HG03095 (cell line): ENCODE results near the gene ABCF2.

Experiments used
- ATAC-seq: cut with Tn5 transposase; IDR thresholded peaks from one replicate; pipeline ENCODE4 v1.9.1; 2021; ENCODE audit warnings: moderate library complexity; ENCODE audit not compliant: unreplicated experiment

ABCF2 gene

GRCh38 chr7:151252961-151253711, 26.1 kb upstream of the ABCF2 start:
- ATAC-seq: no peak

GRCh38 chr7:151252561-151252835, 25.5 kb upstream of the ABCF2 start:
- ATAC-seq: no peak

GRCh38 chr7:151251689-151252560, 24.9 kb upstream of the ABCF2 start:
- ATAC-seq: no peak

GRCh38 chr7:151251328-151251688, 24.3 kb upstream of the ABCF2 start:
- ATAC-seq: no peak

- ATAC-seq: no peak
These were observed 23.5 kb upstream of the ABCF2 start for GRCh38 chr7:151250181-151251132.

- ATAC-seq: no peak
These were observed 22.7 kb upstream of the ABCF2 start for GRCh38 chr7:151249732-151250072.

GRCh38 chr7:151249034-151249731, 22.2 kb upstream of the ABCF2 start:
- ATAC-seq: no peak

GRCh38 chr7:151248346-151249033, 21.5 kb upstream of the ABCF2 start, which contains the start of gene SMARCD3:
TSS of gene SMARCD3 (minus strand) at chr7:151248694. CDS start at chr7:151248562, 132 bp downstream.
- ATAC-seq: no peak

GRCh38 chr7:151247611-151248345, 20.8 kb upstream of the ABCF2 start:
- no peak for ATAC-seq

GRCh38 chr7:151246851-151247580, 20.0 kb upstream of the ABCF2 start:
- no peak for ATAC-seq

GRCh38 chr7:151246102-151246850, 19.3 kb upstream of the ABCF2 start:
- no peak for ATAC-seq

GRCh38 chr7:151245360-151246101, 18.5 kb upstream of the ABCF2 start:
- peak; percentile 39 for ATAC-seq

GRCh38 chr7:151244841-151245346, 17.9 kb upstream of the ABCF2 start:
- no peak for ATAC-seq

- ATAC-seq: no peak
These were observed 17.3 kb upstream of the ABCF2 start for GRCh38 chr7:151244196-151244840.

GRCh38 chr7:151243408-151244195, 16.6 kb upstream of the ABCF2 start:
- no peak for ATAC-seq

GRCh38 chr7:151243045-151243349, 16.0 kb upstream of the ABCF2 start:
- no peak for ATAC-seq
